GM18517 (cell line): ENCODE measurements around the gene SHE.
"Not testable (repeated sequence)": the region's sequence is repeated elsewhere in the genome, so short reads cannot be mapped to it uniquely, and the experiment has no call there.

Experiments used
- ATAC-seq: cut with Tn5 transposase; IDR thresholded peaks from one replicate; pipeline ENCODE4 v1.9.1; 2021; ENCODE audit warnings: mild to moderate bottlenecking, moderate library complexity; ENCODE audit not compliant: unreplicated experiment

Gene SHE

GRCh38 chr1:154517661-154518060, 15.4 kb upstream of the SHE start:
- no peak for ATAC-seq

- ATAC-seq, result no peak
Observed at GRCh38 chr1:154514066-154514553, 11.9 kb upstream of the SHE start.

- ATAC-seq, result no peak
Observed at GRCh38 chr1:154512760-154513159, 10.5 kb upstream of the SHE start.

- no peak for ATAC-seq
Observed at GRCh38 chr1:154503898-154504297, 1.7 kb upstream of the SHE start.

GRCh38 chr1:154502744-154503115, 518 bp upstream of the SHE start:
- ATAC-seq, result no peak

GRCh38 chr1:154501423-154502065, 668 bp downstream of the SHE start:
- no peak for ATAC-seq

- ATAC-seq, result no peak
Observed at GRCh38 chr1:154500533-154500932, 1.7 kb downstream of the SHE start.

- no peak for ATAC-seq
Observed at GRCh38 chr1:154499446-154499845, 2.8 kb downstream of the SHE start.

GRCh38 chr1:154497026-154497806, 5.0 kb downstream of the SHE start:
- ATAC-seq, result no peak

- no peak for ATAC-seq
Observed at GRCh38 chr1:154496383-154496782, 5.8 kb downstream of the SHE start.

- no peak for ATAC-seq
Observed at GRCh38 chr1:154495496-154496273, 6.5 kb downstream of the SHE start.

GRCh38 chr1:154493276-154493675, 8.9 kb downstream of the SHE start:
- ATAC-seq, result no peak

- no peak for ATAC-seq
Observed at GRCh38 chr1:154492115-154492514, 10.1 kb downstream of the SHE start.

- no peak for ATAC-seq
Observed at GRCh38 chr1:154490317-154490716, 11.9 kb downstream of the SHE start.

GRCh38 chr1:154489695-154490274, 12.4 kb downstream of the SHE start:
- ATAC-seq, result no peak

GRCh38 chr1:154488922-154489321, 13.3 kb downstream of the SHE start:
- ATAC-seq, result no peak

- not testable (repeated sequence) for ATAC-seq
Observed at GRCh38 chr1:154486756-154487155, 15.5 kb downstream of the SHE start.

- no peak for ATAC-seq
Observed at GRCh38 chr1:154485910-154486496, 16.2 kb downstream of the SHE start.

GRCh38 chr1:154485106-154485505, 17.1 kb downstream of the SHE start:
- no peak for ATAC-seq

- no peak for ATAC-seq
Observed at GRCh38 chr1:154483941-154484803, 18.0 kb downstream of the SHE start.
